ENCODE results near the gene SLC4A3.

DNA sequence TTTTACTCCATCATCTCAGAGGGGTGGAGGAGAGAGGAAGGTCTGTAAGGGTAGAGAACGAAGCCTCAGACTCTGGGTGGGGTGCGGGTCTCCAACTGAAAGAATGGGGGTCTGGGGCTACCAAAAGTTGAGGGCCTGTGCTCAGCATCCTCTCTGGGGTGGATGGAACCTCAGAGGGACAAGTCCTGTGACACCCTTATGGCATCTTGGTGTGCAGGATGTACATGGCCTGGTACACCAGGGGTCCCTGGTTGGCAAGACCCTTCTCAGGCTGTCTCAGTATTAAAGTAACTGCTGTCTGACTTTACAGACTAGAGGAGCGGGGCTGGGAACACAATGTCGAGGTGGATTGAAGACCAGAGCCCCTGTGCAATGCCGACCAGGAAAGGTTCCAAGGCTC lies 2.3 kb upstream of the SLC4A3 start:
- TF ChIP-seq POLR2AphosphoS5 (IDR thresholded peaks at IDR 0.05): no peak
- TF ChIP-seq, protein P1, sequence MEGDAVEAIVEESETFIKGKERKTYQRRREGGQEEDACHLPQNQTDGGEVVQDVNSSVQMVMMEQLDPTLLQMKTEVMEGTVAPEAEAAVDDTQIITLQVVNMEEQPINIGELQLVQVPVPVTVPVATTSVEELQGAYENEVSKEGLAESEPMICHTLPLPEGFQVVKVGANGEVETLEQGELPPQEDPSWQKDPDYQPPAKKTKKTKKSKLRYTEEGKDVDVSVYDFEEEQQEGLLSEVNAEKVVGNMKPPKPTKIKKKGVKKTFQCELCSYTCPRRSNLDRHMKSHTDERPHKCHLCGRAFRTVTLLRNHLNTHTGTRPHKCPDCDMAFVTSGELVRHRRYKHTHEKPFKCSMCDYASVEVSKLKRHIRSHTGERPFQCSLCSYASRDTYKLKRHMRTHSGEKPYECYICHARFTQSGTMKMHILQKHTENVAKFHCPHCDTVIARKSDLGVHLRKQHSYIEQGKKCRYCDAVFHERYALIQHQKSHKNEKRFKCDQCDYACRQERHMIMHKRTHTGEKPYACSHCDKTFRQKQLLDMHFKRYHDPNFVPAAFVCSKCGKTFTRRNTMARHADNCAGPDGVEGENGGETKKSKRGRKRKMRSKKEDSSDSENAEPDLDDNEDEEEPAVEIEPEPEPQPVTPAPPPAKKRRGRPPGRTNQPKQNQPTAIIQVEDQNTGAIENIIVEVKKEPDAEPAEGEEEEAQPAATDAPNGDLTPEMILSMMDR (IDR thresholded peaks at IDR 0.05): no peak

Data from suprapubic skin (tissue), 3 donors.